Testis (tissue), 3 donors: ENCODE measurements around the gene SNED1. TPM values are rescaled to one million over a fixed set of nuclear protein-coding genes. Genes with fewer than 3 reads are reported as not detected.

Source experiments
- DNase-seq: peaks from one replicate; pipeline ENCODE4 v3.0.0-alpha.2; 2019
- H3K27ac ChIP-seq, 2 donors: fragments of 200-600 bp; sonication (generic); one replicate each; pipeline ENCODE4 v1.5.1; 2019
- H3K27me3 ChIP-seq: fragments of 200-600 bp; sonication (generic); one replicate; pipeline ENCODE4 v1.5.1; 2019
- H3K36me3 ChIP-seq: fragments of 200-600 bp; sonication (generic); one replicate; pipeline ENCODE4 v1.5.1; 2017; ENCODE audit warnings: low read depth; ENCODE audit errors: missing control alignments
- H3K4me1 ChIP-seq: fragments of 200-600 bp; sonication (generic); one replicate; pipeline ENCODE4 v1.5.1; 2019
- H3K4me3 ChIP-seq, 2 donors: fragments of 200-600 bp; sonication (generic); one replicate each; pipeline ENCODE4 v1.5.1; 2017 to 2019
- H3K9me3 ChIP-seq: fragments of 200-600 bp; sonication (generic); one replicate; pipeline ENCODE4 v1.5.1; 2017
- POLR2A ChIP-seq: fragments of 450-650 bp; IDR thresholded peaks from one replicate; pipeline ENCODE4 v1.6.1; 2017; ENCODE audit warnings: antibody characterized with exemption, mild to moderate bottlenecking, moderate library complexity
- WGBS, 2 donors: methylation state at CpG; one replicate each; pipeline ENCODE4 v1.1.5; 2018; 5-methylcytosine and 5-hydroxymethylcytosine counted together
- intact Hi-C: fragments of 100-400 bp; cut with DNase I; formaldehyde crosslinking; loops from one replicate; pipeline ENCODE4 v1.15.1; 2023; ENCODE audit warnings: low total_unique reads
- polyA plus RNA-seq: library from polyadenylated mRNA; stranded (reverse); fragments of 350-450 nt; fragmentation: Illumina TruSeq; extraction: RNeasy Lipid Tissue Mini Kit (QIAGEN cat#74804); gene quantifications from one replicate; pipeline ENCODE4 v1.2.3, GENCODE V29; 2014; ENCODE audit warnings: low read depth, low replicate concordance; ENCODE audit not compliant: insufficient read depth
- total RNA-seq, 2 donors: library from RNA; depleted of rRNA; stranded (reverse); fragments of >200 nt; gene quantifications; one replicate each; pipeline ENCODE4 v1.2.3, GENCODE V29; 2016
- TF ChIP-seq, protein P1 (sequence below), 3 experiments: fragments of 450-650 bp in 2 of 3; fragments of 200-600 bp in 1 of 3; sonication (generic) in 1 of 3; IDR thresholded peaks; one replicate each; pipeline ENCODE4 v1.5.1; 2016 to 2019; ENCODE audit warnings: antibody characterized with exemption in 3 of 3, mild to moderate bottlenecking in 2 of 3, moderate library complexity in 1 of 3

SNED1 gene
- total and polyA plus RNA-seq, 3 donors from 2014 or later: 15.8 to 107 (median 82.7) TPM

DNA sequence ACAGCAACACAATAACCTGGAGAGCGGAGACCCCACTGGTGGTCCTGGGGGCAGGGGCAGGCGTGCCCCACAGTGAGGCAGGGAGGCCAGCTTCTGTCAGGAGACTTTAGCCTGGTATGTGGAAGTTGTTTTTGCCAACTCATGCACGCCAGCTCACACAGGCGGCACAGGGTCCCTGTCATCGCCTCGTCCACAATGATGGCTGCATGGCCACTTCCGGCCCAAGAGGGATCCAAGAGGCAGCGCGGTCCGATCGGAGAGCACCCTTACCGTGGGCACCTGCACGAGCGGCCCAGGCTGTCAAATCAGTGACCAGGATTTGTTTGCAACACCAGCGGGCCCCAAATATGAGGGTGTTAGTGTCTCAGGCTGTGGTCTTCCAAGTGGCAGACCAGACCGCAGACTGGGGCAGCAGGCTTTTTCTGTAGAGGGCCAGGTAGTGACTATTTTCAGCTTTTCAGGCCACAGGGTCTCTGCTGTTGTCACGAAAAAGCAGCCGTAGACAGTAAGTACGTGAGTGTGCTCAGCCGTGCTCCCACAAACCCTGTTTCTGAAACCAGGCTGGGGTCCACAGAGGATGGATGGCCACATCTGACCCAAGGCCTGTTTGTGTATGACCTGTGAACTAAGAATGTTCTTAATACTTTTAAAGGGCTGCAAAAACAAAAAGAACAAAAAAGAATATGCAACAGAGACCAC lies 21.2 kb downstream of the SNED1 start:
- TF ChIP-seq, protein P1, sequence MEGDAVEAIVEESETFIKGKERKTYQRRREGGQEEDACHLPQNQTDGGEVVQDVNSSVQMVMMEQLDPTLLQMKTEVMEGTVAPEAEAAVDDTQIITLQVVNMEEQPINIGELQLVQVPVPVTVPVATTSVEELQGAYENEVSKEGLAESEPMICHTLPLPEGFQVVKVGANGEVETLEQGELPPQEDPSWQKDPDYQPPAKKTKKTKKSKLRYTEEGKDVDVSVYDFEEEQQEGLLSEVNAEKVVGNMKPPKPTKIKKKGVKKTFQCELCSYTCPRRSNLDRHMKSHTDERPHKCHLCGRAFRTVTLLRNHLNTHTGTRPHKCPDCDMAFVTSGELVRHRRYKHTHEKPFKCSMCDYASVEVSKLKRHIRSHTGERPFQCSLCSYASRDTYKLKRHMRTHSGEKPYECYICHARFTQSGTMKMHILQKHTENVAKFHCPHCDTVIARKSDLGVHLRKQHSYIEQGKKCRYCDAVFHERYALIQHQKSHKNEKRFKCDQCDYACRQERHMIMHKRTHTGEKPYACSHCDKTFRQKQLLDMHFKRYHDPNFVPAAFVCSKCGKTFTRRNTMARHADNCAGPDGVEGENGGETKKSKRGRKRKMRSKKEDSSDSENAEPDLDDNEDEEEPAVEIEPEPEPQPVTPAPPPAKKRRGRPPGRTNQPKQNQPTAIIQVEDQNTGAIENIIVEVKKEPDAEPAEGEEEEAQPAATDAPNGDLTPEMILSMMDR (IDR thresholded peaks at IDR 0.05): no peak
- TF ChIP-seq POLR2A: no peak
- Histone ChIP-seq H3K4me1 (no peaks in the 10 kb centered on the region), H3K27me3 (no peaks in the 10 kb centered on the region), H3K27ac (no peak overlapping the region), H3K4me3 (no peak overlapping the region), H3K9me3 (no peaks in the 10 kb centered on the region), H3K36me3 (no peaks in the 10 kb centered on the region)
- intact Hi-C loops: no loop called here
- 94 to 97% methylated on average over 16 to 20 of the region's 20 CpGs for WGBS, 2 donors
- peak; percentile 11 for DNase-seq

- Histone ChIP-seq H3K9me3 (no peaks in the 10 kb centered on the region), H3K4me3 (no peak overlapping the region), H3K36me3 (no peaks in the 10 kb centered on the region), H3K27ac (no peak overlapping the region), H3K27me3 (no peaks in the 10 kb centered on the region), H3K4me1 (no peaks in the 10 kb centered on the region)
- intact Hi-C loops: no loop called here
- WGBS, 2 donors: 89 to 98% methylated on average over 10 of the region's 10 CpGs
- TF ChIP-seq POLR2A: no peak
- TF ChIP-seq, protein P1 (IDR thresholded peaks at IDR 0.05): no peak
- peak; percentile 8 for DNase-seq
Observed at GRCh38 chr2:241020201-241020600, 21.8 kb downstream of the SNED1 start.

DNA sequence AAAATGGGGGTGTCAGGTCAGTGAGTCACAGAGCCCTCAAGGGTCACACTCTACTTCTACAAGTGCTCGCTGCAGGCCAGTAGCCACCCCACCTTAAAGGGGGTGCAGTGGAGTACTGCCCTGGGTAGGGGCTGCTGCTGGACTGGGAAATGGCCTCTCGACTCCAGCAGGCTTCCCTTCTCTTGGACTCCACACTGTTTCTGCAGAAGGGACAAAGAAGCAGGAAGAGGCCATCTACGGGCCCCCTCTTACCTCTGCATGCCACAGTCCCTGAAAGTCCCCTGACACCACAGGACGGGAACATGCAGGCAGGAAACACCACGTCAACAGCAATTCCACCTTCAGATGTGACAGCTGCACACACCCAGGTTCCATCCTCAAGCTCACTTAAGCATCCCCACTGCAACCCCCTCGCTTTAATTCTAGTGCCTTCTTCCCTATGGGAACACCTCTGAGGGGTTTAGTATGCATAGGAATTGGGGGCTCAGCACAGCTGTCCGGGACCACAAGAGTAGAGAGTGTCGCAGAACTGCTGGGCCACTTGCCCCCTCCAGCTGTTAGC lies 22.3 kb downstream of the SNED1 start:
- no peak for TF ChIP-seq POLR2A
- TF ChIP-seq, protein P1 (IDR thresholded peaks at IDR 0.05): no peak
- Histone ChIP-seq H3K4me1 (no peaks in the 10 kb centered on the region), H3K9me3 (no peaks in the 10 kb centered on the region), H3K27me3 (no peaks in the 10 kb centered on the region), H3K27ac (no peak overlapping the region), H3K4me3 (no peak overlapping the region), H3K36me3 (no peaks in the 10 kb centered on the region)
- WGBS, 2 donors: 90 to 93% methylated on average over 8 of the region's 8 CpGs
- intact Hi-C loops: no loop called here
- peak; percentile 4 for DNase-seq

- Histone ChIP-seq H3K4me3 (no peak overlapping the region), H3K36me3 (no peaks in the 10 kb centered on the region), H3K4me1 (no peaks in the 10 kb centered on the region), H3K9me3 (no peaks in the 10 kb centered on the region), H3K27me3 (no peaks in the 10 kb centered on the region), H3K27ac (no peak overlapping the region)
- WGBS, 2 donors: 50% methylated on average over 1 of the region's 1 CpG
- DNase-seq: no peak
- TF ChIP-seq POLR2A: no peak
- TF ChIP-seq, protein P1 (IDR thresholded peaks at IDR 0.05): no peak
- intact Hi-C loops: no loop called here
Observed at GRCh38 chr2:241025639-241026038, 27.2 kb downstream of the SNED1 start.
